Measurements from ENCODE around the gene ZP4.

The ZP4 gene

GRCh38 chr1:237890822-237891221, at the start of gene ZP4:
Gene ZP4 (minus strand): TSS chr1:237890922. CDS start chr1:237890635, 287 bp downstream.
- DNase-seq (ENCODE audit: low spot score), result no peak
- no peak for TF ChIP-seq CTCF (IDR thresholded peaks at IDR 0.05; ENCODE audit: extremely low read depth, missing control alignments)

GRCh38 chr1:237938553-237938952, 47.8 kb upstream of the ZP4 start:
- no peak for TF ChIP-seq CTCF (IDR thresholded peaks at IDR 0.05; ENCODE audit: extremely low read depth, missing control alignments)
- no peak for DNase-seq (ENCODE audit: low spot score)

GRCh38 chr1:237938068-237938467, 47.3 kb upstream of the ZP4 start:
- DNase-seq (ENCODE audit: low spot score), result no peak
- TF ChIP-seq CTCF (IDR thresholded peaks at IDR 0.05; ENCODE audit: extremely low read depth, missing control alignments), result no peak

- TF ChIP-seq CTCF (IDR thresholded peaks at IDR 0.05; ENCODE audit: extremely low read depth, missing control alignments), result no peak
- no peak for DNase-seq (ENCODE audit: low spot score)
Observed at GRCh38 chr1:237932816-237933215, 42.1 kb upstream of the ZP4 start.

- TF ChIP-seq CTCF (IDR thresholded peaks at IDR 0.05; ENCODE audit: extremely low read depth, missing control alignments), result no peak
- DNase-seq (ENCODE audit: low spot score), result no peak
Observed at GRCh38 chr1:237931581-237931980, 40.9 kb upstream of the ZP4 start.

GRCh38 chr1:237927198-237927597, 36.5 kb upstream of the ZP4 start:
- no peak for TF ChIP-seq CTCF (IDR thresholded peaks at IDR 0.05; ENCODE audit: extremely low read depth, missing control alignments)
- DNase-seq (ENCODE audit: low spot score), result no peak

GRCh38 chr1:237921306-237921705, 30.6 kb upstream of the ZP4 start:
- DNase-seq (ENCODE audit: low spot score), result no peak
- TF ChIP-seq CTCF (IDR thresholded peaks at IDR 0.05; ENCODE audit: extremely low read depth, missing control alignments), result no peak

All from GM20000 (cell line).